ENCODE measurements around the gene CNTN4. TPM values are rescaled to one million over a fixed set of nuclear protein-coding genes. Genes with fewer than 3 reads are reported as not detected.
A peak's percentile ranks its signal among the peaks of the same experiment; 100 is the strongest.

CNTN4 gene
- total and polyA plus RNA-seq, 10 donors: 0.20 to 4.3 (median 1.5) TPM

DNA sequence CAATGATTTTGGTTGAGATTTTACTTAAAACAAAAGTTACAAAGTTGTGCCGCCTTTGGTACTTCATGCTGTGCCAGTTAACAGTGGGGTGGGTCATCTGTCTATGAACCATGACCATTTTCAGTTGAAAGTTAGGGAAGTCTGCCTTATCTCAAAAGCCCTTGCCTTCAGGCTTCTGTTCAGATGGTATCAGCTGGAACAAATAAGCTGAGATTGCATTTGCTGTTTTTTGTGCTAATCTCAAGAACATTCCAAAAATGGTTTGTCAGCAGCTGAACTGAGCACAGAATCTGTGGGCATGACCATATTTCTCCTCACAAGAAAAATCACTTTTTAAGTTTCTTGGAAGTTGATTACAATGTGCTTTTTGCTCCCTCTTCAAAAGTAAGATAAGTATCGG, 869.2 kb downstream of the CNTN4 start:
- intact Hi-C loops (cut with DNase I; ENCODE audit: low total_unique reads): no loop called here
- H3K4me3 ChIP-seq: no peak overlapping the region
- peaks cover 0 to 5% (median 0%) of the 10 kb centered on the region in 7 donors for H3K27me3 ChIP-seq (replicated peaks in 1 of 7)
- H3K27ac ChIP-seq: peak overlapping the region in 4 of 8 donors; percentile 19 to 56 (median 31)
- H3K36me3 ChIP-seq: no peaks in the 10 kb centered on the region
- no peak for DNase-seq
- H3K4me1 ChIP-seq: no peaks in the 10 kb centered on the region
- TF ChIP-seq CTCF (IDR thresholded peaks at IDR 0.05 in 8 of 11, conservative IDR thresholded peaks at IDR 0.05 in 3 of 11): no peak
- TF ChIP-seq POLR2A (IDR thresholded peaks at IDR 0.05): no peak
- TF ChIP-seq POLR2AphosphoS5 (IDR thresholded peaks at IDR 0.05): no peak
- 42 to 68% (median 44%) methylated on average over 2 of the region's 2 CpGs for WGBS, 5 donors
- H3K9me3 ChIP-seq: no peaks in the 10 kb centered on the region

GRCh38 chr3:2968475-2968874, 869.8 kb downstream of the CNTN4 start:
- H3K9me3 ChIP-seq: no peaks in the 10 kb centered on the region

DNA sequence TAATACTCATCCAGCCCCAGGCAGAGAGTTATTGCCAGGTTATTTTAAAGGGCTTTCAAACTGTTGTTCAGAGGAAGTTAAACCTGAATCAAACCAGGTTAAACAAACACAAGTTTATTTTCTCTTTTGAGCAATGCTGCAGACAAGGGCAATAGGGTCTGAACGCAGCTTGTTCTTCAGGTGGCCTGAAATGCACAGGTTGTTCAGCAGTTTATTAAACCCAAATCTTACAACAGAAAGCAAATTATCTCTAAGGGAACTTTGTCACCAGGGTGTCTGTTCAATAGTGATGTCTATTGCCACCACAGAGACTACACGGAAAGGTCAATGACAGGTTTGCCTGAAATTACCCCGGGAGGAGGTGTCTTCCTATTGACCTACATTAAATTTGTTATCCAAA, 877.5 kb downstream of the CNTN4 start:
- TF ChIP-seq POLR2AphosphoS5 (IDR thresholded peaks at IDR 0.05) (no peak), CTCF (IDR thresholded peaks at IDR 0.05 in 8 of 11, conservative IDR thresholded peaks at IDR 0.05 in 3 of 11) (no peak), POLR2A (IDR thresholded peaks at IDR 0.05) (no peak)
- H3K4me3 ChIP-seq: no peak overlapping the region
- H3K27ac ChIP-seq: no peak overlapping the region
- no peaks in the 10 kb centered on the region for H3K9me3 ChIP-seq
- H3K4me1 ChIP-seq: no peaks in the 10 kb centered on the region
- DNase-seq: no peak
- H3K27me3 ChIP-seq (replicated peaks in 1 of 7): no peaks in the 10 kb centered on the region
- WGBS, 5 donors: 83 to 91% (median 87%) methylated on average over 3 of the region's 3 CpGs
- intact Hi-C loops (cut with DNase I; ENCODE audit: low total_unique reads): no loop called here
- H3K36me3 ChIP-seq: no peaks in the 10 kb centered on the region

More at GRCh38 chr3:2968475-2968874, 869.8 kb downstream of the CNTN4 start:
- no peak for DNase-seq
- peaks cover 0 to 5% (median 0%) of the 10 kb centered on the region in 7 donors for H3K27me3 ChIP-seq (replicated peaks in 1 of 7)
- intact Hi-C loops (cut with DNase I; ENCODE audit: low total_unique reads): no loop called here
- no peak for TF ChIP-seq CTCF (IDR thresholded peaks at IDR 0.05 in 8 of 11, conservative IDR thresholded peaks at IDR 0.05 in 3 of 11)
- no peak for TF ChIP-seq POLR2A (IDR thresholded peaks at IDR 0.05)
- no peak for TF ChIP-seq POLR2AphosphoS5 (IDR thresholded peaks at IDR 0.05)
- H3K36me3 ChIP-seq: no peaks in the 10 kb centered on the region
- peak overlapping the region in 5 of 8 donors; percentile 12 to 56 (median 20) for H3K27ac ChIP-seq
- H3K4me1 ChIP-seq: no peaks in the 10 kb centered on the region
- no peak overlapping the region for H3K4me3 ChIP-seq

GRCh38 chr3:2976796-2977195, 878.1 kb downstream of the CNTN4 start:
- TF ChIP-seq POLR2A (IDR thresholded peaks at IDR 0.05) (no peak), CTCF (IDR thresholded peaks at IDR 0.05 in 8 of 11, conservative IDR thresholded peaks at IDR 0.05 in 3 of 11) (no peak), POLR2AphosphoS5 (IDR thresholded peaks at IDR 0.05) (no peak)
- Histone ChIP-seq H3K36me3 (no peaks in the 10 kb centered on the region), H3K27ac (no peak overlapping the region), H3K9me3 (no peaks in the 10 kb centered on the region), H3K4me1 (no peaks in the 10 kb centered on the region), H3K4me3 (no peak overlapping the region), H3K27me3 (replicated peaks in 1 of 7) (no peaks in the 10 kb centered on the region)
- intact Hi-C loops (cut with DNase I; ENCODE audit: low total_unique reads): no loop called here
- DNase-seq: no peak
- WGBS, 5 donors: 81 to 91% (median 86%) methylated on average over 1 of the region's 1 CpG

Measured in spleen (tissue), 11 donors.